ENCODE measurements around the gene CDC16. TPM values are rescaled to one million over a fixed set of nuclear protein-coding genes. Genes with fewer than 3 reads are reported as not detected.
"Not testable (repeated sequence)": the region's sequence is repeated elsewhere in the genome, so short reads cannot be mapped to it uniquely, and the experiment has no call there.

The CDC16 gene, protein sequence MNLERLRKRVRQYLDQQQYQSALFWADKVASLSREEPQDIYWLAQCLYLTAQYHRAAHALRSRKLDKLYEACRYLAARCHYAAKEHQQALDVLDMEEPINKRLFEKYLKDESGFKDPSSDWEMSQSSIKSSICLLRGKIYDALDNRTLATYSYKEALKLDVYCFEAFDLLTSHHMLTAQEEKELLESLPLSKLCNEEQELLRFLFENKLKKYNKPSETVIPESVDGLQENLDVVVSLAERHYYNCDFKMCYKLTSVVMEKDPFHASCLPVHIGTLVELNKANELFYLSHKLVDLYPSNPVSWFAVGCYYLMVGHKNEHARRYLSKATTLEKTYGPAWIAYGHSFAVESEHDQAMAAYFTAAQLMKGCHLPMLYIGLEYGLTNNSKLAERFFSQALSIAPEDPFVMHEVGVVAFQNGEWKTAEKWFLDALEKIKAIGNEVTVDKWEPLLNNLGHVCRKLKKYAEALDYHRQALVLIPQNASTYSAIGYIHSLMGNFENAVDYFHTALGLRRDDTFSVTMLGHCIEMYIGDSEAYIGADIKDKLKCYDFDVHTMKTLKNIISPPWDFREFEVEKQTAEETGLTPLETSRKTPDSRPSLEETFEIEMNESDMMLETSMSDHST
- 65.5 TPM for total RNA-seq
- long read RNA-seq, transcript CDC16-203 (18 exons, 2,203 nt): major isoform, 36 of 91 reads
- long read RNA-seq, transcript CDC16-204 (19 exons, 2,211 nt): minor isoform, 10 of 91 reads
- long read RNA-seq, partial matches to known transcripts: 11 of 91 reads
- long read RNA-seq, other reads (novel, unspliced or antisense): 30 of 91 reads

DNA sequence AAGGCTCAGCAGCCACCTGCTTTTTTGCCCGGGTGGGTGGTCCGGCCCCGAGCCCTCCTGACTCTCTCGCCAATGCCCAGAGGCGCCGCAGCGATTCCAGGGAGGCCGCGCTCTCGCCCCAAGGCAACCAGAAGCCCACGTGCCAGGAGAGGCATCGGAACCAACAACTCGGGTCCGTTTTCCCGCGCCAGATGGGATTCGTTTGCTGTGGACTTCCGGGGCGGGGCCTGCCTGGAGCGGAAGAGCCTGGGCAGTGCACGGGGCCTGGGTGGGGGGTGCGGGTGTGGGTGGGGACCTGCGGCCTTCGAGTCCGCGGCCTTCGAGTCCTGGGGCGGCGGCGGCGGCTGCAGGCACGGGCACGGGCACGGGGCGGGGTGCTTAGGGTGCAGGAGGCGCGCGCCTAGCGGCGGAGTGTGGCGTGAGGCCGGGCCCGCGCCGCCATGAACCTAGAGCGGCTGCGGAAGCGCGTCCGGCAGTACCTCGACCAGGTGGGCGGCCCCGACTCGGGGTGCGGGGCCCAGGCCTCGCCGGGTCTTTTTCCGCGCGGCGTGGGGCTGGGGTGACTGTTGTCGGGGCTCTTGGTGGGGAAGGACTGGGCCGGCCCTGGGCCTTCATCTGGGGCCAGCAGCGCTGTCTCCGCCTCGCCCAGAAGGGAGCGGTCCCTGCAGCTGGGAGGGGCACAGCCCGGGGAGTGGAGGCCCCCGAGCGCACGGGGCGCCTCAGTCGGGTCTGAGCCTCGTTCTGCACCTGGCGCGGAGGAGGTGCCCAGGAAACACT lies at the start of gene CDC16:
Gene CDC16 (plus strand): TSS at position 253 of the 777 bp plus-strand sequence. CDS start 188 bp downstream, at position 441.
- peak within 1 kb of the TSS; percentile 94 for H3K4me3 ChIP-seq
- H3K9me3 ChIP-seq: no peaks in the 10 kb centered on the region
- peaks cover 33% of the 10 kb centered on the region for H3K36me3 ChIP-seq
- TF ChIP-seq CTCF (IDR thresholded peaks at IDR 0.05): no peak
- ATAC-seq (peak; percentile 99), DNase-seq (peak; percentile 96)
- peak within 1 kb of the TSS; percentile 89 for H3K27ac ChIP-seq
- no peaks in the 10 kb centered on the region for H3K27me3 ChIP-seq
- H3K4me1 ChIP-seq: peaks cover 11% of the 10 kb centered on the region
- intact Hi-C loops (cut with DNase I): no loop called here

- intact Hi-C loops (cut with DNase I): no loop called here
- Histone ChIP-seq H3K4me3 (no peak overlapping the region), H3K36me3 (no peaks in the 10 kb centered on the region), H3K9me3 (no peaks in the 10 kb centered on the region), H3K27ac (no peak overlapping the region), H3K27me3 (no peaks in the 10 kb centered on the region), H3K4me1 (no peaks in the 10 kb centered on the region)
- TF ChIP-seq CTCF (IDR thresholded peaks at IDR 0.05): no peak
- DNase-seq (no peak), ATAC-seq (peak; percentile 27)
These were observed 49.3 kb upstream of the CDC16 start for GRCh38 chr13:114185182-114185971.

DNA sequence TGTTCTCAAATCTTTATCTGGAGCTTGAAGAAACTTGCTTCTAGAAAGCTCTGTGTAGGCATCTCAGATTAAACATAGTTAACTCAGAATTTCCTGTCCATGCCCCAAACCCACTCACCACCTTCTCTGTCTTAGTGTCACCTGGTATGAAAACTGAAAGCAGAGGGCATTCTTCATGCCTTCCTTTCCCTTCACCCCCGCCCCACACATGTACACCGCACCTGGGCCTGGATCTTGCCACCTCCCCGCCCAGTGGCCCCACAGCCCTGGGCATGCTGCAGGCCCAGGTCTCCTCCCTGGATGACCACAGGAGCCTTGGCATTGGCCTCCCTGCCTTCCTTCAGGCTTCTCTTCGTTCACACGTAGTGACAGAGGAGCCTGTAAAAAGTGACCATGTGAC lies 39.8 kb upstream of the CDC16 start:
- intact Hi-C loops (cut with DNase I): no loop called here
- DNase-seq: no peak

DNA sequence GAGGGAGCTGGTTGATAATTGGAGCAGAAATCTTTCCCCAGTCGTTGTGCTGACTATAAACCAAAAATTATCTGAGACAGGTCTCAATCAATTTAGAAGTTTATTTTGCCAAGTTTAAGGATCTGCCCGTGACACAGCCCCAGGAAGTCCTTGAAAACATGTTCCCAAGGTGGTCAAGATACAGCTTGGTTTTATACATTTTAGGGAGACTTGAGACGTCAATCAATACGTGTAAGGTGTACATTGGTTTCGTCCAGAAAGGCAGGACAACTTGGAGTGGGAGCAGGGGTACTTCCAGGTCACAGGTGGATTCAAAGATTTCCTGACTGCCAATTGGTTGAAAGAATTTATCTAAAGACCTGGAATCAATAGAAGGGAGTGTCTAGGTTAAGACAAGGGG lies 38.1 kb upstream of the CDC16 start:
- no peak for TF ChIP-seq CTCF (IDR thresholded peaks at IDR 0.05)
- no peaks in the 10 kb centered on the region for H3K4me1 ChIP-seq
- intact Hi-C loops (cut with DNase I): no loop called here
- ATAC-seq: peak; percentile 52
- no peak for DNase-seq
- H3K9me3 ChIP-seq: no peaks in the 10 kb centered on the region
- H3K27me3 ChIP-seq: peaks cover 18% of the 10 kb centered on the region
- no peak overlapping the region for H3K27ac ChIP-seq
- no peaks in the 10 kb centered on the region for H3K36me3 ChIP-seq
- peak overlapping the region; percentile 25 for H3K4me3 ChIP-seq

More for the DNA sequence above, 39.8 kb upstream of the CDC16 start:
- ATAC-seq: no peak
- Histone ChIP-seq H3K27ac (no peak overlapping the region), H3K4me1 (no peaks in the 10 kb centered on the region), H3K27me3 (no peaks in the 10 kb centered on the region), H3K9me3 (no peaks in the 10 kb centered on the region), H3K4me3 (no peak overlapping the region), H3K36me3 (no peaks in the 10 kb centered on the region)
- TF ChIP-seq CTCF (IDR thresholded peaks at IDR 0.05): no peak

DNA sequence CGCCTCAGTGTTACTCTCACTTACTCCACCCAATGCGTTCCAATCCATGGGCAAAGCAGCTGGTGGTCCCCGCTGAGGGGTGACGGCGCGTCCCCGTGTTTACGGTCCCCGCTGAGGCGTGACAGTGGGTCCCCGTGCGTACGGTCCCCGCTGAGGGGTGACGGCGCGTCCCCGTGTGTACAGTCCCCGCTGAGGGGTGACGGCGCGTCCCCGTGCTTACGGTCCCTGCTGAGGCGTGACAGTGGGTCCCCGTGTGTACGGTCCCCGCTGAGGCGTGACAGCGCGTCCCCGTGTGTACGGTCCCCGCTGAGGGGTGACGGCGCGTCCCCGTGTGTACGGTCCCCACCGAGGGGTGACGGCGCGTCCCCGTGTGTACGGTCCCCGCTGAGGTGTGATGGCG lies 36.1 kb upstream of the CDC16 start:
- DNase-seq (no peak), ATAC-seq (no peak)
- no peak overlapping the region for H3K4me3 ChIP-seq
- intact Hi-C loops (cut with DNase I): no loop called here
- H3K27ac ChIP-seq: no peak overlapping the region
- peaks cover 18% of the 10 kb centered on the region for H3K27me3 ChIP-seq
- H3K9me3 ChIP-seq: no peaks in the 10 kb centered on the region
- H3K4me1 ChIP-seq: no peaks in the 10 kb centered on the region
- TF ChIP-seq CTCF (IDR thresholded peaks at IDR 0.05): no peak
- no peaks in the 10 kb centered on the region for H3K36me3 ChIP-seq

GRCh38 chr13:114199526-114199925 lies 35.2 kb upstream of the CDC16 start:
- H3K36me3 ChIP-seq; H3K4me1 ChIP-seq; DNase-seq; H3K9me3 ChIP-seq; intact Hi-C loops (cut with DNase I); ATAC-seq; H3K27ac ChIP-seq; H3K4me3 ChIP-seq: not testable (repeated sequence)
- H3K27me3 ChIP-seq: peaks cover 18% of the 10 kb centered on the region

Data from upper lobe of right lung (tissue), 1 donor.